NCI-H345 treated with DMSO at 0.1 percent for 48 hours (cell line): ENCODE data around the gene RTF2.
"Not testable (repeated sequence)": the region's sequence is repeated elsewhere in the genome, so short reads cannot be mapped to it uniquely, and the experiment has no call there.

Source experiments
- DNase-seq: peaks from one replicate; lab custom pipeline; 2025; ENCODE audit not compliant: unreplicated experiment; lab: John Stamatoyannopoulos, UW

The RTF2 gene

GRCh38 chr20:56487216-56487615 lies 18.8 kb downstream of the RTF2 start:
- no peak for DNase-seq

- no peak for DNase-seq
Measured at GRCh38 chr20:56488566-56488965, 20.1 kb downstream of the RTF2 start.

- DNase-seq: no peak
Measured at GRCh38 chr20:56501116-56501515, 32.7 kb downstream of the RTF2 start.

- no peak for DNase-seq
Measured at GRCh38 chr20:56503916-56504315, 35.5 kb downstream of the RTF2 start.

GRCh38 chr20:56504373-56505005 lies 36.1 kb downstream of the RTF2 start:
- DNase-seq: no peak

DNA sequence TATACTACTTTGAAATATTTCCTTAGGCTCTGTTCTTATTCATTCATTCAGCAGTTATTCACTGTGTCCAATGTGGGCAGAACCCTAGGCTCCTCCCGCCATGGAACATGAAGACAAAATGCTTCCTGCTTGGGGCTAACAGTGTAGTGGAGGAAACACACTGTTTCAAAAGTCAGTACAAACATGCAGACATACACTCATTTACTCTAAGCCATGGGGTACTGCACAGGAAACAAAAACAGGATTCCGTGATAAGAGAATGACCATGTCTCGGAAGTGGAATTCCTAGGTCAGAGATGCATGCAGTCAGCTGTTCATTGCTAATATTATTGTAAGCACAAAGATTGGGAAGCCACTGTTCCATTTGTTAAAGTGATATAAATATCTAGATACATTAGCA lies 37.7 kb downstream of the RTF2 start:
- no peak for DNase-seq

GRCh38 chr20:56511926-56512325 lies 43.5 kb downstream of the RTF2 start:
- no peak for DNase-seq

GRCh38 chr20:56513161-56514150 lies 45.0 kb downstream of the RTF2 start:
- no peak for DNase-seq

GRCh38 chr20:56516631-56517030 lies 48.2 kb downstream of the RTF2 start:
- no peak for DNase-seq

- DNase-seq: no peak
Measured at GRCh38 chr20:56517211-56517610, 48.8 kb downstream of the RTF2 start.

DNA sequence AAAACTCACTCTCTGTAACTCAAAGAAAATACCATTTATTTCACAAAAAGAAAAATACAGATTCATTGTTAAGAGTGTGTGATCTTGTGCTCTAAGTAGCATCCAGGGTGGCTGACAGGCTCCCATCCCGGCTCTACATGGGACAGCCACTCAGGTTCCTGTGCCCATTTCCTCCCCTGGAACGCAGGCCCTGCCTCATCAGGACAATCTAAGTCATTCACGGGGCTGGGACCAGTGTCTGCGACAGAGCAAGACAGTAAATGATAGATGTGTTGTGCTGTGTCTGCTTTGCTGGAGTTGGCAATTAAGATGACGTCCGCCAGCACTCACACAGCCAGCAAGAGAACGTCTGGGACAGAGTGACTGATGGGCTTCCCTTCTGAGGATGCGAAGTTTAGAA lies 49.2 kb downstream of the RTF2 start:
- no peak for DNase-seq

DNA sequence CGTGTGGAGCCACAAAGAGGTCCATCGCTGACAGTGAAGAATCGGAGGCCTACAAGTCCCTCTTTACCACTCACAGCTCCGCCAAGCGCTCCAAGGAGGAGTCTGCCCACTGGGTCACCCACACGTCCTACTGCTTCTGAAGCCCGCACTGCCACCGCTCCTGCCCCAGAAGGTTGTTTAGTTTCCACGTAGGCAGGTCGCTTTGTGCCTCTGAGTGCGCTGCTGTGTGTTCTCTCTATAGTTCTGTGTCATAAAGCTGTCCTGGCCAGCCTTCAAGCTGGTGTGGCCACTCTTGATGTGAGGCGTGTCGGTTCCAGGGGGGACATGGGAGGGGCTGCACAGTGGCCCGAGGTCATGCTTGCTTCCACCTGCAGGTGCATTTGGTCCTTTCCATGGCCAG lies 49.7 kb downstream of the RTF2 start:
- no peak for DNase-seq

- no peak for DNase-seq
Measured at GRCh38 chr20:56518721-56519398, 50.4 kb downstream of the RTF2 start.

DNA sequence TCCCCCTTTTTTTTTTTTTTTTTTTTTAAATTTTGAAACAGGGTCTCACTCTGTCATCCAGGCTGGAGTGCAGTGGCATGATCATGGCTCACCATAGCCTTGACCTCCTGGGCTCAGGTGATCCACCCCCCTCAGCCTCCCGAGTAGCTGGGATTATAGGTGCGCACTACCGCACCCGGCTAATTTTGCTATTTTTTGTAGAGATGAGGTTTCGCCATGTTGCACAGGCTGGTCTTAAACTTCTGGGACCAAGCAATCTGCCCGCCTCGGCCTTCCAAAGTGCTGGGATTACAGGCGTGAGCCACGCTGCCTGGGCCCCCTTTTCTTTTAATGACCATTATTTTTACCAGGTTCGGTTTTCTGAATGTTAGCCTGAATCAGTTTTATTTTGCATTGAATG lies 51.1 kb downstream of the RTF2 start:
- no peak for DNase-seq

DNA sequence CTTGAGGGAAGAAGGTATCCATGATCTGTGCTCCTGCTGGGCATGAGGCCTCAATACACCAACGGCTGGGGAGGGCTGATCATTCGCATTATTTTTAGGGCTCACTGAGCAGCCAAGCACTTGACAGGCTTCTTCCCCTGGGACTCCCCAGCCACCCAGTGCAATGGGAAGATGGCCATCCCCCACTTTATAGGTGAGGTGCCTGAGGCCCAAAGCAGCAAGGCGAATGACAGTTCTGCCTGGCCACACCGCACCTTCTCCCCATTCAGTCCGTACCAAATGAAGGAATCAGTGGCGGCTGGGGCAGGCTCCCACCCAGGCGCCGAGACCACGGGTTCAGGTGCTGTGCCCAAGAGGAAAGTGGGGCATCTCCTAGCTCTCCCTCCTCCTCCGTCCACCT lies 51.8 kb downstream of the RTF2 start:
- DNase-seq: no peak

DNA sequence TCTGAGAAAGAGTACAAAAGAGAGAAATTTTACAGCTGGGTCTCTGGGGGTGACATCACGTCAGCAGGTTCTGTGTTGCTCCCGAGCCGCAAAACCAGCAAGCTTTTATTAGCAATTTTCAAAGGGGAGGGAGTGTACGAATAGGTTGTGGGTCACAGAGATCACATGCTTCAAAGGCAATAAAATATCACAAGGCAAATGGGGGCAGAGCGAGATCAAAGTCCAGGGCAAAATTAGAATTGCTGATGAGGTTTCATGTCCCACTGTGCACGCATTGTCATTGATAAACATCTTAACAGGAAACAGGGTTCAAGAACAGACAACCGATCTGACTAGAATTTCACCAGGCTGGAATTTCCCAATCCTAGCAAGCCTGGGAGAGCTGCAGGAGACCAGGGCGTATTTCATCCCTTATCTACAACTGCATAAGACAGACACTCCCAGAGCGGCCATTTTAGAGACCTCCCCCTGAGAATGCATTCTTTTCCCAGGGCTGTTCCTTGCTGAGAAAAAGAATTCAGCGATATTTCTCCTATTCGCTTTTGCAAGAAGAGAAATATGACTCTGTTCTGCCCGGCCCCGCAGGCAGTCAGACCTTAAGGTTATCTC lies 52.4 kb downstream of the RTF2 start:
- DNase-seq: not testable (repeated sequence)

- no peak for DNase-seq
Measured at GRCh38 chr20:56522311-56522710, 53.9 kb downstream of the RTF2 start.

DNA sequence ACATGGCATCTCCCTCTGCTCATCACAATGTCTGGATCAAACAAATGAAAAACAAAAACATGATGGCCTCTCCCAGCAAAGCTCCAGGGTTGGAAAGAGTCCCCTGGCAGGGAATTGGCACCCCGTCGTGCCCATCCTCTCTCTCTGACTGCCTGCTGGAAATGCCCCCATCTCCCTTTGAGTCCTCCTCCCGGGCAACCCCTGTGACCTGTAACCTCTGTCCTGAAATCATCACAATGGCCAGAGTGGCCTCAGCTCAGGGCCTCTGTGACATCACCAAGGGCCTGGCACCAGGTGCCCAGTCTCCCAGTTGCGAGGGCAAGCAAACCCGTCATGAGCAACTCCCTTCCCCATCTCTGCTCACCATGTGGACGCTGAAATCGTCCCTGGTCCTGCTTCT lies 56.0 kb downstream of the RTF2 start, which contains the start of gene FAM209A:
Gene FAM209A, plus strand, starts transcription at position 301 of the 400 bp plus-strand sequence. Its CDS starts 65 bp downstream, at position 366.
- not testable (repeated sequence) for DNase-seq

GRCh38 chr20:56527521-56527920 lies 59.1 kb downstream of the RTF2 start:
- no peak for DNase-seq

DNA sequence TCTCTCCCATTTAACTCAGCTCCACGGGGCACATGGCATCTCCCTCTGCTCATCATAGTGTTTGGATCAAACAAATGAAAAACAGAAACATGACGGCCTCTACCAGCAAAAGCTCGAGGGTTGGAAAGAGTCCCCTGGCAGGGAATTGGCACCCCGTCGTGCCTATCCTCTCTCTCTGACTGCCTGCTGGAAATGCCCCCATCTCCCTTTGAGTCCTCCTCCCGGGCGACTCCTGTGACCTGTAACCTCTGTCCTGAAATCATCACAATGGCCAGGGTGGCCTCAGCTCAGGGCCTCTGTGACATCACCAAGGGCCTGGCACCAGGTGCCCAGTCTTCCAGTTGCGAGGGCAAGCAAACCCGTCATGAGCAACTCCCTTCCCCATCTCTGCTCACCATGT lies 64.5 kb downstream of the RTF2 start, which contains the start of gene FAM209B:
Gene FAM209B, plus strand, starts transcription at position 301 of the 400 bp plus-strand sequence. Its CDS starts 96 bp downstream, at position 397.
- not testable (repeated sequence) for DNase-seq

- DNase-seq: no peak
Measured at GRCh38 chr20:56537997-56538396, 69.6 kb downstream of the RTF2 start.
